HG02885 (cell line): ENCODE data around the gene CERK.
"Not testable (repeated sequence)": the region's sequence is repeated elsewhere in the genome, so short reads cannot be mapped to it uniquely, and the experiment has no call there.

Experiments
- ATAC-seq: cut with Tn5 transposase; IDR thresholded peaks from one replicate; pipeline ENCODE4 v1.9.1; 2021; ENCODE audit warnings: mild to moderate bottlenecking; ENCODE audit not compliant: unreplicated experiment, poor library complexity

The CERK gene, protein sequence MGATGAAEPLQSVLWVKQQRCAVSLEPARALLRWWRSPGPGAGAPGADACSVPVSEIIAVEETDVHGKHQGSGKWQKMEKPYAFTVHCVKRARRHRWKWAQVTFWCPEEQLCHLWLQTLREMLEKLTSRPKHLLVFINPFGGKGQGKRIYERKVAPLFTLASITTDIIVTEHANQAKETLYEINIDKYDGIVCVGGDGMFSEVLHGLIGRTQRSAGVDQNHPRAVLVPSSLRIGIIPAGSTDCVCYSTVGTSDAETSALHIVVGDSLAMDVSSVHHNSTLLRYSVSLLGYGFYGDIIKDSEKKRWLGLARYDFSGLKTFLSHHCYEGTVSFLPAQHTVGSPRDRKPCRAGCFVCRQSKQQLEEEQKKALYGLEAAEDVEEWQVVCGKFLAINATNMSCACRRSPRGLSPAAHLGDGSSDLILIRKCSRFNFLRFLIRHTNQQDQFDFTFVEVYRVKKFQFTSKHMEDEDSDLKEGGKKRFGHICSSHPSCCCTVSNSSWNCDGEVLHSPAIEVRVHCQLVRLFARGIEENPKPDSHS

DNA sequence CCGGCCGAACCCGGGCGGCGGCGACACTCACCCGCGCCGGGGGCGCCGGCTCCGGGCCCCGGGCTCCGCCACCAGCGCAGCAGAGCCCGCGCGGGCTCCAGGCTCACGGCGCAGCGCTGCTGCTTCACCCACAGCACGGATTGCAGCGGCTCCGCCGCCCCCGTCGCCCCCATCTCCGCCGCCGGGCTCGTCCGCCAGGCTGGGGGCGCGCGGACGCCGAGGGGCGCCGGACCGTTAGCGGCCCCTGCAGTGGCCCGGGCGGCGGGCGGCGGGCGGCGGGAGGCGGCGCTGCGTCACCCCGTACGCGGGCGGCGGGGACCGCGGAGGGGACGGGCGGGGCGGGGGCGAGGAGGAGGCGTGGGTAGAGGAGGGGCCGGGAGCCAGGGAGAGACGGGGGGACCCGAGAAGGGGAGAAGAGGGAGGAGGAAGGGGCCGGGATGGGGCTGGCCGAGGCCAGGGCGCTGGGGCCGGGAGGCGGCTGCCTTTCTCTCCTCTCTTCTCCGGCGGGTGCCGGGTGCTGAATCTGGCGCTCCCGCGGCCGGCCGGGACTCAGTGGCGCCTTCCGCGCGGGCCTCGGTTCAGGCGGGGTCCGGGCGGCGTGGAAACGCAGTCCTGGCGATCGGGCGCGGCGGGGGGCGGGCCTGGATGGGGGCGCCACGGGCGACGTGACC, at the start of gene CERK:
TSS of gene CERK (minus strand) at position 277 of the 671 bp plus-strand sequence. CDS start at position 173, 104 bp downstream.
- peak; percentile 57 for ATAC-seq

DNA sequence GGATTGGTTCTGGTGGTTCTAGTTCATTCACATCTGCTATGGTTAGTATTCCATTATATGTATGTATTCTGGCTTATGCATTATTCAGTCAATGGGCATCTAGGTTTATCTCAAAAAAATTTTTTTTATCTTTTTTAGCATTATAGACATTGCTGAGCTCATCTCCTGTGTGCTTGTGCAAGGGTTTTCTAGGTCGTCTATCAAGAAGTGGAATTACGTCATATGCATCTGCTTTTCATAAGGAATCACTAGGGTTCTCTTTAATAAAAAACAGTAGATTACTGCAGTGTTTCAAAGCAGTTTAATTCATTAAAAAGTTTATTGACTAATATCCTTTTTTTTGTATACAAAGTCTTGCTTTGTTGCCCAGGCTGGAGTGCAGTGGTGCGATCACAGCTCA, 45.7 kb upstream of the CERK start:
- no peak for ATAC-seq

DNA sequence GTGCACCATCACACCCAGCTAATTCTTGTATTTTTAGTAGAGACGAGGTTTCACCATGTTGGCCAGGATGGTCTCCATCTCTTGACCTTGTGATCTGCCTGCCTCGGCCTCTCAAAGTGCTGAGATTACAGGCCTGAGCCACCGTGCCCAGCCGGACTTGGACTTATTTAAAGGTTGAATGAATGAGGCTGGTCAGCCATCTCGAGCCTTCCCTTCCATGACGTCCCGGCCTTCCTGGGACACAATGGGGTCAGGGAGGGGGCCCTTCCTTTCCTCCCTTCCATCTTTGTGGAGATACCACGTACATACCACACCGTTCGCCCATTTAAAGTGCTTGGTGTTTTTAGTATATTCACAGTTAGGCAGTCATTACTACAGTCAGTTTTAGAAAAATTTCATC, 44.1 kb upstream of the CERK start:
- ATAC-seq: not testable (repeated sequence)

DNA sequence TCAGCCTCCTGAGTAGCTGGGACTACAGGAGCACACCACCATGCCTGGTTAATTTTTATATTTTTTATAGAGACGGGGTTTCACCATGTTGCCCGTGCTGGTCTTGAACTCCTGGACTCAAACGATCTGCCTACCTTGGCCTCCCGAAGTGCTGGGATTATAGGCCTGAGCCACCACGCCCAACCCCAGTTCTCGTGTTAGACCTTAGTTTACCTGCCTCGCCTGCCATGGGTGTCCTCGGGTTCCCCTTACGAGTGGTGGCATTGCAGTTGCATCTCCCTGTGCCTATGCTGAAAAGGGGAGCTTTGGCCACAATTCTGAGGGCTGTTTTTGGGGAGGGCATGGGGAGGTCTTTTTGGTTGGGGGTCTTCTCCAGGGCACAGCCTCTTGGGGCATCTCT, 43.2 kb upstream of the CERK start:
- no peak for ATAC-seq

DNA sequence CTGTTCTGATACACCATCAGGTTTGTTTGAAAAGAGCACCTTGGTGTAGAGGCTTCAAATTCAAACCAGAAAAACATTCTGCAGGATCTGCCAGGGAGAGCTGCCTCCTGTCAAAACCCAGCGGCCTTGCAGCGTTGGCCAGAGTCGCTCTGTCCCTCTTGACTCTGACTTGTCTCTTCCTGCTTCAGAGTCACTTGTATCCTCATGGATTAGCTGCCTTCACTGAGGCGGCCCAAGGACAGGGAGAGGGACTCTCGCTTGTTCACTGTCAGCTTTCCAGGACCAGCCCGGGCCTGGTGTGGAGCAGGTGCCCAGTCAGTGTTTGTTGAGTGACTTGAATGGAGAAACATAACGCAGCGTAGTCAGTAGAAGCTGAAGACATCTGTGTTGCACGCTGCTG, 42.4 kb upstream of the CERK start:
- ATAC-seq: no peak

DNA sequence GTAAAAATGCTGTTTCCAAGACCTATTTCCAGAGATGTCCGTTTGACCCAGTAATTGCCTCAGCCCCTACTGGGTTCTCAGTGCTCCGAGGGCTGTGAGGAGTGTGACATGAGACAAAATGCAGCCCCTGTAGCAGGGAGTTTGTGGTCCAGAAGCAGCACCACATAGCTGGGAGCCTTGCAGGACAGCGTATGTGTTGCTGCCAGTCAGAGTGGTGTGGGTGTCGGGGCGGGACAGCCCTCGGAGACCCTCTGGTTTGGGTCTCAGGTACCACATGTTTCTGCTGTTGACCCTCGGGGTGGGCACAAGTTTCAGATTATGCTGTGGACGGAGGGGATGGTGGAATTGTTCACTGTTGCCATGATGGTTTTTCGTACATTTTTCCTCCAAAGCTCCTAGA, 41.6 kb upstream of the CERK start:
- no peak for ATAC-seq

DNA sequence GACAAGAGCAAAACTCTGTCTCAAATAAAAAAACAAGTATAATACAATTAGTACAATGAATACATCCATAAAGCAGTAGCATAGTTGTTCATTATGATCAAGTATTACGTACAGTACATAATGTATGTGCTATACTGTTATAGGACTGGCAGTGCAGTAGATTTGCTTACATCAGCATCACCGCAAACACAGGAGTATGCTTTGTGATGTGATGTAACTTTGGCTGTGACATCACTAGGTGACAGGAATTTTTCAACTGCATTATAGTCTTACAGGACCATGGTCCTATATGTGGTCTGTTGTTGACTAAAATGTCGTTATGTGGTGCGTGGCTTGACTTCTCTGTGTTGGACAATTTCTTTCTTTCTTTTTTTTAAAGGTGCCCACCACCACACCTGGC, 41.0 kb upstream of the CERK start:
- no peak for ATAC-seq

DNA sequence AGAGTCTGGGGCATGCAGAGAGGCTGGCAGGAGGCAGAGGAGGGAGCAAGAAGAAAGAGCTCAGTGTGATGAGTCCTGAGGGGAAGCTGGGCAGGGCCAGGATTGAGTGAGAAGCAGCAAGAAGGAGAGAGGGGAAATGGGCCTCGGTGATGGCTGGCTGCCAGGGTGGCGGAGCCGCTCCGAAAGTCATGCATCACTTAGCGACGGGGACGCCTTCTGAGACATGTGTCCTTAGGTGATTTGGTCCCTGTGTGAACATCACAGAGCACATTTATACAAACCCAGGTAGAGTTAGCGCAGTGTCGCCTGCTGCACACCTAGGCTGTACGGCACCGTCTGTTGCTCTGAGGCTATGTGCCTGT, 39.5 kb upstream of the CERK start:
- ATAC-seq: no peak

DNA sequence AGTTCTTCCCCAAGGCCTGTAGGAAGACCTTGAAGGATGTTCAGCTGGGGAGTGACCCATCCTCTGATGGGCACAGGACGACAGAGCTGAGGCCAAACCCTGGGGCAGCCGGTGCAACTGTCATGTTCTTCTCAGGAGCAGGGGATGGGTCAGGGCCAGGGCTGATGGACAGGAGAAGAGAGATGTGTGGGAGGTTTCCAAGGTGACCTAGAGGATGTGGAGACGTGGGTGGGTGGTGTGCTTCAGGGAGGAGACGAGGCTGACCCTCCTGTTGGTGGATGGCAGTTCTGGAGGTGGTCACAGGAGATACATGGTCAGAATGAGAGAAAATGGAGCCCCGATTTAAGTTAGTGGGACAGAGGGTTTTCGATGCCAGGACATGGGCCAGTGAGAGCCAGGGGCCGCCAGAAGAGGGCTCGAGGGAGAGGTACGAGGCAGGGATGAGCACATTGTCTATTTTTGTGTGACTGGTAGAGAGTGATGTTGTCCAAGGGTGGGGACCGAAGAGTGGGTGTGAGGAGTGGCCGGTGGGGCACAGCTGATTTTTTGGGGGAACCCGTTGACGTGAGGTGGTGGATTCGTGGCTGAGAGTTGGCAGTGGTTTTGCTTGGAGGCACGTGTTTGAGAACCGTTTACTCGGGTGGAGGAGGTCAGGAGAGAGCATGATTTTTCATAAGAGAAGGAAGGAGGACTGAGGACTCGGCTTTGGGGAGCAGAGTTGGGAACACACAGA, 39.0 kb upstream of the CERK start:
- no peak for ATAC-seq

DNA sequence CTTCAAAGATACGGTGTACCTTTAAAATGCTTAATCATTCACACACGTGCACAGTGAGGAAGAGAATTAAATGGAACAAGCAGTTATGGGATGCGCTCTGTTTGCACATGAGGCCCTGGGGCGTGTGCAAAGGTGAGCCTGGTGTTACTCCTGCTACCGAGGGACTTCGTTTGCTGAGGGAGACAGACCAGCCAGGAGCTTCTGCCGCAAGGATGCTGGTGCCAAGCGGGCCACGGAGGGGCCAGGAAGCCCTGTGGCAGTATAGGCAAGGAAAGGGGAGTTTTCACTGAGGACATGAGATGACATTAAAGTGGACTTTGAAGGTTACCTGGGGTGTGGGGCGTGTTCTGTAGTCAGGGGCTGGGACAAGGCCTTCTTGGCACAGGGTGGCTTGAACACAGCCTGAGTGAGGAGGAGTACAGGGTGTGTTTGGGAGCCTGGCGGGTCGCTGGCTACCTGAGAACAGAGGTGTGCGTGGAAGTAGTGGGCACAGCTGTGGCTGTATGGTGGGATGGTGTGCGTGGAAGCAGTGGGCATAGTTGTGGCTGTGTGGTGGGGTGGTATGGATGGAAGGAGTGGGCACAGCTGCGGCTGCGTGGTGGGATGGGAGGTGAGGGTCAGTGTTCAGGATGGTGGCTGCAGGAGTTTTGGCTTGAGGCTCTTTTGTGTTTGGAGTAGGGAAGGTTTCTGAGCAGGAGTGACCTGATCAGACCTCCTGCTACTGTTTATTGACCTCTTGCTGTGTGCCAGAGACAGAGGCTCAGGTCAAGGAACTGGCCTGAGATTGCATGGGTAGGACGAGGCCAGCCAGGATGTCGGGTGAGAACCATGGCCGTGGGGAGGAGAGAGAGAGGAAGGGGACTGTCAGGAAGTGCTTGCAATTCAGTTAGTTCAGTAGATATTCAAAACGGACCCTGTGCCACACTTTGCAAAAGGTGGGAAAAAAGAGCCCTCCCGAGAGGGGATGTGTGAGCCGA, 38.1 kb upstream of the CERK start:
- no peak for ATAC-seq

DNA sequence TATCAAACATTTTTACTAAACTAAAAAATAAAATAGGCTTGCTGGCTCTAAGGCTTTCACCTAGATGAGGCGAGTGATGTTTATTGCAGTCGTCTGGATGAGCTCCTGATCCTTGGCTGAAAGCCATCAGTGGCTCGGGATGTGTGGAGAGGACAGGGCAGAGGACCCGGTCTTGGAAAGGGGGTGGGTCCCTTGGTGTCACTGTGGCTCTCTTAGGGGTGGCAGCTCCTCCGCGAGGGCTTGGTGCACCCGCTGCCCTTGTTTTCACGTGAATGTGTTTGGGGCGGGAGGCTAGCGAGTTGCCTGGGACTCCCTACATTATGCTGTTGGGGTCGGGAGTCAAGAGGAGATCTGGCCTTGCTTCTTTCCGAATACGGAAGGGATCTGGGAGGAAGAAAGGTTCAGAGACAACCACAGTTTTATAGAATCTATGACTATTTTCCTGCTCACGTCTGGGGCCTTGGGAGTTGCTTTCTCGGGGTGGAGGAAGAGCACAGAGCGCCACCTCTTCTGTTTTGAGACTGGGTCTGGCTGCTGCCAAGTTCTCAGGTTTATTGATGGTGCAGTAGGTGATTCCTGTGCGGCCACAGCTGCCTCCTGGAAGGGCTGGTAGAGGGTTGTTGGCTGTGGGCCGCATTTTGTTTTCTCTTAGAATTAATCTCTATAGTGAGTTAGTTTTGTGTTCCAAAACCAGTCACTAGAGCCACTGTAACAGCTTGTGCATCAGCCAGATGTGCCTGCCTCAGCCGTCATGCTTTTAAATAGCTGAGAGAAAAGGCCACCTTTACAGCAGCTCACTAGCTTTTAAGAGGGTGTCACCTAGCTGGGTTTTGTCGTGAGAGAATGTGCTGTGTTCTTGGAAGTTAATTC, 37.2 kb upstream of the CERK start:
- ATAC-seq: no peak

DNA sequence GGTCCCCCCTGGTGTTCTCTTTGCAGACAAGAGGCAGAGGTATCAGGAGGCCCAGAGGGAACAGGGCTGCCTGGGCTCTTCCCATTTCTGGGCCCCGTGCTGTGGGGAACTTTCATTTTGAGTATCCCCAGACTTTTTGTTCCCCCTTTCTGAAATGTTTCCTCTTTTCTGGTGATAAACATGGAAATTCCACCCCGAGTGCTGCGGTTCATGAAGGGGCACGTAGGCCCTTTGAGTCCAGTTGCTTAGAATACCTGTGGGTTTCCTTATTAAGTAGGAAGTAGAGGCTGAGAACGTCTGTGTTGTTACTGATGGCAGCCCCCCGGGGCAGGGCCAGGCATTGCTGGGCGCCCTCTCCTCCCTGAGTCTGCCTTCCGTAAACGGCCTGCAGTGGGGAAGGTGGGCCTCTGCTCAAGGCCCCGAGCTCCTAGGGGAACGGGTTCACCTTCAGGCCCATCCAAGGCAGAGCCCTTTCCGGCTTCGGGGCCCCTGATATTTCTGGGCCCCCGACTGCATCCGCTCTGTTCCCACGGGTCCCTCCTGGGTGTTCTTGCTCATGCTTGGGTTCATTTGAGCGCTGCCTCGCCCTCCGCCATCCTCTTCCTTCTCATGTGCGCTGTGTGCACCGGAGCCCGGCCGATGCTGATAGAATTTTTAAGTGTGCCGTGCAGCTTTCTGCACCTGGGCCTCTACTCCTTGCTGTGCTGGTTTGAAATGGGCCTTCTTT, 36.4 kb upstream of the CERK start:
- ATAC-seq: peak; percentile 39

DNA sequence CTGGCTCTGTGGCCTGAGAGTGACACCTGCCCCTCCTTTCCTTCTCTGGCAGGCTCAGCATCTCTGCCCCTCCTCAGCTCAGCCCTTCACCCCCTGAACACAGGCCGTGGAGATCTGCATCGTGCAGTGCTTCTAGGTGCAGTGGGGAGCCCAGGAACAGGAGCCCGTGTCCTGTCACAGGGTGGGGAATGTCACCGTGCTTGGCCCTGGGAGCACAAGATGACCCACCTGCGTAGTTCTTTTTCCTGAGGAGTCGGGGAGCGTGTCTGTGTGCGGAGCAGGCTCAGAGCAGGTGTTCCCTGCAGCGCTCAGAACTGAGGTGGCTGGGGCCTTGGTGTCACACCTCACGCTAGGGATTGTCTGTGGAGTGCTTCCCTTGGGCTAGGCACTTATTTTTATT, 35.0 kb upstream of the CERK start:
- ATAC-seq: no peak

DNA sequence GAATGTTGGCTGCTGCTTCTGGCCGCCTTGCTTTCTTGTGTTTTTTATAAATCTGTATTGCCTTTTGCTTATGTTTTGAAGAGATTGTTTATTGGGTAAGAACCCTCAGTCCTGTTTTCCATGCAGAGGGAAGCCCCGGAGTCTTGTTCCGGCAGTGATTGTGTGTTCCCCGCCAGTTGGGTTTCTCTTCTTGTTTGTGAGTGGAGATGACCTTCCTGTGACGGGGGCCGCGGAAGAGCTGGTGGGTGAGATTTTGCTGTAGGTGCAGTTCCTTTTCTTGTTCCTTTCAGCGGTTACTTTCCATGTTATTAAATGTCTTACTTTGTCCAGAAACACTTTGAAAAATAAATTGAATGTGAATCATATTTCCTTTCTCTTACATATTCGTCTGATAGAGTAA, 32.7 kb upstream of the CERK start:
- ATAC-seq: no peak

DNA sequence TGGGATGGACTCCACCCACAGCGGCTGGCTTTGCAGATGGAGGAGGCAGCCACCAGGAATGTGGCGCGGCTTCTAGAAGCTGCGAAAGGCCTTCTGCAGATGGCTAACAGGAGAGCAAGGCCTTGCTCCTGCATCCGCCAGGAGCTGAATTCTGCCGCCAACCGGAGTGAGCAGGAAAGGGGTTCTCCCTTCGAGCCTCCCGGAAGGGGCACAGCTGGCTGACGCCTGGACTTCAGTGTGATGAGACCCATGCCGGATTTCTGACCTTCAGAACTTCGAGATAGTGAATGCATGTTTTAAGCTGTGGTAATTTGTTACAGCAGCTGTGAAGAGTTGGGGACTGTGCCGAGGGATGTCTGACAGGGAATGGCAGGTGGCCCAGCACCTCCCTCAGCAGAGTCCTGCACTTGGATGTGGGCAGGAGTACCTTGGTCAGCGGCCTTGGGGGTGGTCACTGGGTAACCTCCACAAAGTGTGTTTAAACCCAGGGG, 32.1 kb upstream of the CERK start:
- no peak for ATAC-seq

DNA sequence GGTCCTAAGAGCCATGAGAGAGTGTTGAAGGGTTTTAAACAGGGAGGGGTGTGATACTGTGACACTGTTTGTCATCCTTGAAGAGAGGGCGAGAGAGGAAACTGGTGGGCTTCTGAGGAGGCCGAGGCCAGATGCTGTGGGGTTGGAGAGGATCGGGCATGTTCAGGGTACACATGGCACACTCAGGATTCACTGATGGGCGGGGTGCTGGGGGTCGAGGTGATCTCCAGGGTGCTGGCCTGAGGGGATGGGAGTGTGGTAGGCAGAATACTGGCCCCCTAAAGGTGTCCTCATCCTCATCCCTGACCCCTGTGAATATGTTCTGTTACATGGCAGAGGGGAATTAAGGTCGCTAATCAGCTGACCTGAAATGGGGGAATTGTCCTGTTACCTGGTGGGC, 31.7 kb upstream of the CERK start:
- ATAC-seq: no peak

DNA sequence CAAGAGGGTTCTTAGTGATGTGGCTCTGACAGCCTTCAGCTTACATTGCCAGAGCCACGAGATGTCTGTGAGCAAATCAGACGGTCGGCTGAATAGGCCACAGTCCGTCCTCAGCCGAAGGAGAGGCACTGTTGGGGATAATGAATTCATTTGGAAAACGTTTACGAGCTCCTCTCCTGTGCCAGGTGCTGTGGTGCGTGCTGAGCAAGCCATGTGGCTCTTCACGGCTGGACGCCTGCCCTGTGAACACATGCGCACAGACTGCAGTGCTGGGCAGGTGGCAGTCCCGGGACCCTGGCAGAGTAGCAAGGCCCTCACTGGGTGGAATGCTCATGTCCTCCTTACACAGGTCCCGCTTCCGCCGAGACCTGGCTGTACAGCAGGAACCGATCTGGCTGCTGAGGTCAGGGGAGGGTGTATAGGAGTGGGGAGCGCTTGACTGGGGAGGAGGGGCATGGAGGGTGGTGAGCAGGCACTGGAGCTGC, 31.2 kb upstream of the CERK start:
- ATAC-seq: no peak
